HG02642 (cell line): ENCODE results near the gene TSEN34.
"Not testable (repeated sequence)": the region's sequence is repeated elsewhere in the genome, so short reads cannot be mapped to it uniquely, and the experiment has no call there.

Source experiments
- ATAC-seq: cut with Tn5 transposase; IDR thresholded peaks from one replicate; pipeline ENCODE4 v1.9.1; 2021; ENCODE audit warnings: mild to moderate bottlenecking; ENCODE audit not compliant: unreplicated experiment, poor library complexity

The TSEN34 gene

GRCh38 chr19:54207193-54207592 is 16.1 kb downstream of the TSEN34 start:
- ATAC-seq = not testable (repeated sequence)

GRCh38 chr19:54207676-54207982 is 16.5 kb downstream of the TSEN34 start:
- no peak for ATAC-seq

DNA sequence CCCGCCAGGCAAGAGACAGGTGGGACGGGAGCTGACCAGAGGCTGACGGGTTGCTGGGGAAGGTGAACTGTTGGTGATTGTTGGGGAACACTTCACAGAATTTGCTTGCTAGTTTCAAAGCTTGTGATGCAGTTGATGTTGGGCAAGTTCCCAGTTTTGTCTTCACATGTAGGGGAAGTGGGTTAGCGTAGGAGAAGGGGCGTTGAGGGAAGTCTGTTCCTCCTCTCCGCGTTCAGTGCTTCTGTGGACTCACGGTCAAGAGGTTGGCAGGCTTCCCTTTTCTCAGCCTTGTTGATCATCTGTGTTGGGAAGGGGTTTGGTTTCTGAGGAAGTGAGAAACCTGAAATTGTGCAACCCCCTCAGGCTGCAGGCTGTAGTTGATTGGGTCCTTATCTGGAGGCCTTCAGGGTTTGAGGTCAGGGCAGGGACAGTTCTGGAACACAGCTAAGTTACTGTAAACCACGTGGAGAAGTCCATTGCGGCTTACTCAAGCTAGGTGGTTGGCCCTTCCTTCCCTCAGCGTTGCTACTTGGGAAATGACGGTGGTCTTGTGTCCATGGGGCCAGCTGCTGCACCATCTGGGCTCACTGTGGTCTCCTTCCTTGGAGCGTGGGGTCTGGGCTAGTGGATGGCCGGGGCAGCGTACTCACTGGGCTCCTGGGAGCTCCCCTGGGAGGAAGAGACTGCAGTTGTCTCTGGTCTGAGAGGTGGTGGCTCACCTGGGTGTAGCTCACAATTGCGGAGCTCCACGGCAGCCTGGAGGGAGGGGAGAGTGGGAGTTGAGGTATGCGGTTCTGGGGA is 17.1 kb downstream of the TSEN34 start:
- ATAC-seq = peak; percentile 48

GRCh38 chr19:54208784-54209057 is 17.6 kb downstream of the TSEN34 start:
- no peak for ATAC-seq

DNA sequence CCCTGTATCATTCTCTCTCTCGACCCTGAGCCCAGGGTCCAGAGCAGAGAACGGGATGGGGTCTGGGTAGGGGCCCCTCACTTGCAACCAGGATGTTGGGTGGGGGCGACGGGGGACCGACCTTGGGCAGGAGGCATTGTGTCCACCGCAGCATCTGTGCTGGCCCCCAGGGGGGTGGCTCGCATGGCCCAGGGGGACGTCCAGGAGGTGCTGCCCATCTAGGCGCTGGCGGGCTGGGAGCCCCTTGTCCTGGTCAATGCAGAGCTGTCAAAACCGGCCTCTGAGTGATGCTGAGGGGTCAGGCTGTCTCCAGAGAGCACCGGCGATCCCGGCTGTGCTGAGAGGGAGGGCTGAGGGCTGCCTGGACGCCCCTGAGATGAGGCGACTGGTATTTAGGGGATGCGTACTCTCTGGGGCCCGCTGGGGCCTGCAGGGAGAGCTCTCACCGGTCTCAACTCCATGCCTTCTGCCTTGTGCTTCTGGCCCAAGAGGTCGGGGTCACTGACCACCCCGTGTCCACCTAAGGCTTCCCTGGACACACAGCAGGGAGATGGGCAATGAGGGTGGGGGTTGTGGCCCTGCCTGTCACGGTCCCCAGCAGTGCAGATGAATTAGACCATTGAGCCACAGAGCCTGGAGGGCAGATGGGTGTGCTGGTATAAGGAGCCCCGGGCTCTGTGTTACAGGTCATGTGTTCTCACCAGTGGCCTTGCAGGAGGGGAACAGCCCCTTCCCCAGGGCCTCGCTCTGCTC is 18.1 kb downstream of the TSEN34 start:
- ATAC-seq = no peak

- no peak for ATAC-seq
These were observed 18.8 kb downstream of the TSEN34 start for GRCh38 chr19:54209811-54210494.

DNA sequence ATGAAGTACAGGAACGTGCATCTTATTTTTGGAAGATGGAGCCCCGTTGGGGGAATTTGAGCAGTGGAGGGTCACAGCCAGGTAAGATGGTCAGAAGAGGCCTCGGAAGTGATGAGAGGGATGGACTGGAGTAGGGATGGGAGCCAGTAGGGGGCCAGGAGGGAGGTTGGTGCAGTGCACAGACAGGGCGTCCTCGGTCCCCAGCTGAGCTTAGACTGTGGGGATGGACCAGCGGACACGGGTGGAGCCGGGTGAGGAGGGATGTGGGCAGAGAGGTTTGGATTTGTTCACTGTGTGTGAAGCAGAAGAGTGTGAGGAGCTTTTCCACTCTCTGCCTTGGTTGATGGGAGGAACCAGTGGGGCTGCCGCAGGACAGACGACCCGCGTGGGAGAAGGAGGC is 20.1 kb downstream of the TSEN34 start:
- no peak for ATAC-seq

GRCh38 chr19:54214217-54214616 is 23.1 kb downstream of the TSEN34 start:
- ATAC-seq = not testable (repeated sequence)

DNA sequence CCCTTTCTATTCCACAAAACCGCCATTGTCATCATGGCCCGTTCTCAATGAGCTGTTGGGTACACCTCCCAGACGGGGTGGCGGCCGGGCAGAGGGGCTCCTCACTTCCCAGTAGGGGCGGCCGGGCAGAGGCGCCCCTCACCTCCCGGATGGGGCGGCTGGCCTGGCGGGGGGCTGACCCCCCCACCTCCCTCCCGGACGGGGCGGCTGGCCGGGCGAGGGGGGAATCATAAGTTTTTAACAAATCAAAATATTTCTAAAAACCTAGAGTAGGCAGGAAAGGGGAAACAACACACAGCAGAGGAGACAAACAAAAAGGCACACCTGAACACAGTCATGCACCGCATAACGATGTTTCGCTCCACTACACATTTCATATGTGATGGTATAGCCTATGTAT is 23.6 kb downstream of the TSEN34 start:
- not testable (repeated sequence) for ATAC-seq

DNA sequence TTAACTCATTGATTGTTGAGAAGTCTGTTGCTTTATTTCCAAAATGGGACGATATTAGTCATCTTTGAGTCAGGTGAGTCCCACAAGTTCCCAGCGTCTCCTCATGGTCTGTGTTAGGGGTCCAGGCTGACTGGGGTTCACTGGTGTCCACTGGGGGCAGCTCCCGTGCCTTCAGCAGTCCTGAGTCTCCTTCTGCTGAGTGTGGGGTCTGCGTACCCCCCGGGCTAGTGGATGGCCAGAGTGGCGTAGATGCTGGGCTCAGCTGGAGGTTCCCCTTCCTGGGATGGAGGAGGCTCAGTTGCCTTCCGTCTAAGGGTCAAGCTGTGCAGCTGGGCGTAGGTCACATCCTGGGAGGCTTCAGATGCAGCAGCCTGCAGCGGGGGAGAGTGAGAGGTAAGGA is 25.8 kb downstream of the TSEN34 start:
- ATAC-seq = no peak

GRCh38 chr19:54217517-54218247 is 26.6 kb downstream of the TSEN34 start:
- not testable (repeated sequence) for ATAC-seq

DNA sequence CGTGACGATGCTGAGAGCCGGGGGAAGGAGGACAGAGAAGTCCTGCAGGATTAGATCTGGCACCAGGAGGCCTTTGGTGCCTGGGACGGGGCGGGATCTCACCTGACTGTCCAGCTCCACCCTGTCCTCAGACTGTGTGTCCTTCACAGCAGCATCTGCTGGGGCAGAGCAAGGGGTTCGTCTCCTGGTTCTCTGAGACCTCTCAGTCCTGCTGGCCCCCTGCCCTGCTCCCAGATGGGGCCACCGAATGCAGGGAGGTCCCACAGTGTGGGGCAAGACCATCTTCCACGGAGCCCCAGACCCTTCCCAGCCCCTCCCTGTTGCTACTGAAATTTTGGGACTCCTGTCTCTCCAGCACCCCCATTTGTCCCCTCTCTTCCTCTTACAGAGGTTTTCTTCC is 27.2 kb downstream of the TSEN34 start:
- ATAC-seq = no peak

DNA sequence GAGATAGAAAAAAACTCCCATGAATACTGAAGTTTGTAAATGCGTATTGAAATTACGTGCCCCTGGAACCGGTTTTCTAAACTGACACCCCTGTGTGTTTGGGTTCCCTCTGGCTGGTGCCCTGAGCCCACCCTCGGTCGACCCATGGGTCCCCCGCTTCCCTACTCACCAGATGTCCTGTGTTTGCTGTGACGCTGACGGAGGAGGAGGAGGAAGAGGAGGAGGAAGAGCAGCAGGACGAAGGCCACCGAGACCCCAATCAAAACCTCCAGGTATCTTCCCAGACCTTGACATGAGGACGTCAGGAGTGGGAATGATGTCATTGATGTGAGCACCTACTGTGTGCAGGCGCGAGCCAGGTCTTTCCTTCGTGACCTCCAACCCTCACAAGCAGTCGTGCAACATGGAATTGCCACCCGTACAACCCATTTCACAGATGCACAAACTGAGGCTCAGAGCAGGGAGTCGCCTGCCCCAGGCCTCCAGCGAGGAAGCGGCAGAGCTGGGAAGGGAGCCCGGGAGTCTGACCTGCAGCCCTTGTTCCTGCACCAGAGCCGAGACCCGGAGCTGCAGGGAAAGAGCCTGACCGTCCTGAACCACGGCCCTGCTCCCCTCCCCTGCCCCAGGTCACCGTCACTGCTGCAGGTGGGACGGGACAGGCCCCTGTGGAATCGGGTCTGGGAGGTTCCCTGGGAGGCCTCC is 28.0 kb downstream of the TSEN34 start:
- ATAC-seq = no peak

GRCh38 chr19:54219702-54220101 is 28.6 kb downstream of the TSEN34 start:
- not testable (repeated sequence) for ATAC-seq

GRCh38 chr19:54221947-54222346 is 30.8 kb downstream of the TSEN34 start:
- not testable (repeated sequence) for ATAC-seq

- ATAC-seq = not testable (repeated sequence)
These were observed 31.6 kb downstream of the TSEN34 start, which contains the start of gene LILRB3 for GRCh38 chr19:54222474-54223276. LILRB3 (minus strand) TSS chr19:54223007; CDS start chr19:54222976, 31 bp downstream.

GRCh38 chr19:54223277-54223936 is 32.3 kb downstream of the TSEN34 start:
- ATAC-seq = not testable (repeated sequence)

GRCh38 chr19:54223937-54224281 is 32.8 kb downstream of the TSEN34 start:
- not testable (repeated sequence) for ATAC-seq

GRCh38 chr19:54224619-54225018 is 33.5 kb downstream of the TSEN34 start:
- ATAC-seq = not testable (repeated sequence)
